Measurements from ENCODE around the gene NXPH4. TPM values are rescaled to one million over a fixed set of nuclear protein-coding genes. Genes with fewer than 3 reads are reported as not detected.
A peak's percentile ranks its signal among the peaks of the same experiment; 100 is the strongest.

NXPH4 gene
- total and polyA plus RNA-seq, 4 donors, result 0.15 to 0.94 (median 0.48) TPM

DNA sequence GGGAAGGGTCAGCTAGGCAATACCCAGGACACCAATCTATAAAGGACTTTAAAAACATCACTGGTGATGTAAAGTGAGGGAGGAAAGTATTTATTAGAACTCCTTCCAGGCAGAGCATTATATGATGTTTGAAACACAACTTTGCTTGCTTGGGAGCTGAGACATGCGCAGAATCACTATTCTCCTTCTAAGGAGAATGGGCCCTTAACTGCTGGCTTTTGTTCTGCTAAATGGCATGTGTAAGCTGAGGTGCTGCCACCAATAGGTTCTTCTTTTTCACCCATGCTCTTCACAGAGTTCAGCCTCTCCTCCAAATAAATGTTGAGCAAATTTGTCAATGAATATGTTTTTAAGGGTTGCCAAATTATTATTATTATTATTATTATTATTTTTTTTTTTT is 30.4 kb downstream of the NXPH4 start:
- ATAC-seq (ENCODE audit: insufficient read depth, low FRiP score) (no peak), DNase-seq (no peak)
- no peaks in the 10 kb centered on the region for H3K9me3 ChIP-seq (ENCODE audit: control insufficient read depth in 4 of 4, insufficient read depth in 3 of 4, low read length in 3 of 4)
- no peak overlapping the region for H3K4me3 ChIP-seq
- peaks cover 2 to 9% (median 4%) of the 10 kb centered on the region in 5 donors for H3K4me1 ChIP-seq (ENCODE audit: control insufficient read depth in 5 of 5, insufficient read depth in 5 of 5, low read length in 5 of 5)
- H3K36me3 ChIP-seq (ENCODE audit: control insufficient read depth in 4 of 4, insufficient read depth in 4 of 4, low read length in 4 of 4), result no peaks in the 10 kb centered on the region
- 98 to 100% methylated on average over 1 of the region's 1 CpG for WGBS, 2 donors
- no peak overlapping the region for H3K27ac ChIP-seq (ENCODE audit: low read depth in 1 of 2, low read length in 1 of 2)
- peaks cover 0 to 25% (median 15%) of the 10 kb centered on the region in 3 donors for H3K27me3 ChIP-seq (ENCODE audit: control insufficient read depth in 3 of 3, insufficient read depth in 3 of 3, low read length in 2 of 3)
- TF ChIP-seq, protein P1, sequence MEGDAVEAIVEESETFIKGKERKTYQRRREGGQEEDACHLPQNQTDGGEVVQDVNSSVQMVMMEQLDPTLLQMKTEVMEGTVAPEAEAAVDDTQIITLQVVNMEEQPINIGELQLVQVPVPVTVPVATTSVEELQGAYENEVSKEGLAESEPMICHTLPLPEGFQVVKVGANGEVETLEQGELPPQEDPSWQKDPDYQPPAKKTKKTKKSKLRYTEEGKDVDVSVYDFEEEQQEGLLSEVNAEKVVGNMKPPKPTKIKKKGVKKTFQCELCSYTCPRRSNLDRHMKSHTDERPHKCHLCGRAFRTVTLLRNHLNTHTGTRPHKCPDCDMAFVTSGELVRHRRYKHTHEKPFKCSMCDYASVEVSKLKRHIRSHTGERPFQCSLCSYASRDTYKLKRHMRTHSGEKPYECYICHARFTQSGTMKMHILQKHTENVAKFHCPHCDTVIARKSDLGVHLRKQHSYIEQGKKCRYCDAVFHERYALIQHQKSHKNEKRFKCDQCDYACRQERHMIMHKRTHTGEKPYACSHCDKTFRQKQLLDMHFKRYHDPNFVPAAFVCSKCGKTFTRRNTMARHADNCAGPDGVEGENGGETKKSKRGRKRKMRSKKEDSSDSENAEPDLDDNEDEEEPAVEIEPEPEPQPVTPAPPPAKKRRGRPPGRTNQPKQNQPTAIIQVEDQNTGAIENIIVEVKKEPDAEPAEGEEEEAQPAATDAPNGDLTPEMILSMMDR (IDR thresholded peaks at IDR 0.05; ENCODE audit: control extremely low read depth, extremely low read depth), result no peak
- H3K9ac ChIP-seq (ENCODE audit: insufficient read depth in 1 of 2, low read length in 2 of 2), result no peak overlapping the region

DNA sequence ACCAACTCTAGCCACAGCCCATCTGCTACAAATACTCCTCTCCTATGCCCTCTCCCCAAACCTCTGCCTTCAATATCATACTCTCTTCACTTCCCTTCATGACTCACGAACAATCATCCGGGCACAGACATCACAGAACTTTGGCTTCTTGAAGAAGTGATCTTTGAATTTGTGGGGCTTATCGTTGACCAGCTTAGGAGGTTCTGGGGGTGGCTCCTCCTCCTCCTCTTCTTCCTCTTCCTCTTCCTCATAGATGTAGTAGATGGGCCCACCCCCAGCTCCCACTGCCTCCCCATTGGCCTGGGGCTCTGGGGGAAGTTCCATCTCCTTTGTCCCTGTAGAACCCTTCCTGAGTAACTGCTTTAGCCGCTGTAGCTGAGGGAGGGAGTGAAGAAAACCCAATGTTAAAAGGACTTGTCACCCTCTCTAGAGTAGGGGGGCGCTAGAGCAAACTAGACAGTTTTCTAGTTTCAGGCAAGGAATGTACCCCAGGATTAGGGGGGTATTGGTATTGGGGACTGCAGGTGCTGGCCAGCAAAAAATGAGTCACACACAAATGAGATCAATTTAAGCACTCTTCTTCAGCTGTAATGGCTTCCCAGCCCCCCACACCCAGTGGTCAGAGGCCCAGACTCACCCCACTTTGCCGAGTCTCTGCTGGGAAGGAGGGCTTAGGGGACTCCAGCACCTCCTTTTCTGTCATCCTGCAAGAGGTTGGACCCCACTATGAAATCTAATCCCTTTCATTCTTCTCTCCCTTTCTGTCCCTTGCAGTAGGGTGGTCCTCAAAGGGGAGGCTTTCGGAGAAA is 32.5 kb downstream of the NXPH4 start:
- Histone ChIP-seq H3K4me1 (ENCODE audit: control insufficient read depth in 5 of 5, insufficient read depth in 5 of 5, low read length in 5 of 5) (no peaks in the 10 kb centered on the region), H3K9me3 (ENCODE audit: control insufficient read depth in 4 of 4, insufficient read depth in 3 of 4, low read length in 3 of 4) (no peaks in the 10 kb centered on the region), H3K27ac (ENCODE audit: low read depth in 1 of 2, low read length in 1 of 2) (no peak overlapping the region), H3K9ac (ENCODE audit: insufficient read depth in 1 of 2, low read length in 2 of 2) (no peak overlapping the region), H3K27me3 (ENCODE audit: control insufficient read depth in 3 of 3, insufficient read depth in 3 of 3, low read length in 2 of 3) (peaks cover 0 to 6% (median 3%) of the 10 kb centered on the region in 3 donors), H3K36me3 (ENCODE audit: control insufficient read depth in 4 of 4, insufficient read depth in 4 of 4, low read length in 4 of 4) (no peaks in the 10 kb centered on the region), H3K4me3 (no peak overlapping the region)
- WGBS, 2 donors, result 54 to 68% methylated on average over 7 of the region's 7 CpGs
- no peak for DNase-seq
- TF ChIP-seq, protein P1 (IDR thresholded peaks at IDR 0.05; ENCODE audit: control extremely low read depth, extremely low read depth), result no peak
- peak; percentile 59 for ATAC-seq (ENCODE audit: insufficient read depth, low FRiP score)

DNA sequence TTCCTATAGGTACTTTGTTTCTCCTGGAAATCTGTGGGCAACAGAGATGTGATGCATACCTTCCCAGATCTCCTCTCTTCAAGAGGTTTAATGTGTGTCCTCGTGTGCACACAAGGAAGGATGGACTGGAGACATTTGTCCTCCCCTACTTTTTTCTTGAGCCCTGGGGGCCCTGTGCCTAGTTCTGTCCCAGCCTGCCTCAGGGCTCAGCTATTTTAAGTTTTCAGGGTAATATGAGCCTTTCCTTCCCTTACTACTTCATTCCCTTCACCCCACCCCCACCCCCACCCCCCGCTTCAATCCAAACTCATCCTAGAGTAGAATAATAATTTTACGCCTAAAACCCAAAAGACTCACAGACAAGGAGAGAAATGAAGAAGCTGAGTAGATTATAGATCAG is 33.9 kb downstream of the NXPH4 start:
- DNase-seq (no peak), ATAC-seq (ENCODE audit: insufficient read depth, low FRiP score) (no peak)
- TF ChIP-seq, protein P1 (IDR thresholded peaks at IDR 0.05; ENCODE audit: control extremely low read depth, extremely low read depth), result no peak
- no peaks in the 10 kb centered on the region for H3K27me3 ChIP-seq (ENCODE audit: control insufficient read depth in 3 of 3, insufficient read depth in 3 of 3, low read length in 2 of 3)
- no peaks in the 10 kb centered on the region for H3K9me3 ChIP-seq (ENCODE audit: control insufficient read depth in 4 of 4, insufficient read depth in 3 of 4, low read length in 3 of 4)
- no peak overlapping the region for H3K9ac ChIP-seq (ENCODE audit: insufficient read depth in 1 of 2, low read length in 2 of 2)
- H3K4me1 ChIP-seq (ENCODE audit: control insufficient read depth in 5 of 5, insufficient read depth in 5 of 5, low read length in 5 of 5), result no peaks in the 10 kb centered on the region
- H3K4me3 ChIP-seq, result no peak overlapping the region
- 78 to 89% methylated on average over 3 of the region's 3 CpGs for WGBS, 2 donors
- no peak overlapping the region for H3K27ac ChIP-seq (ENCODE audit: low read depth in 1 of 2, low read length in 1 of 2)
- H3K36me3 ChIP-seq (ENCODE audit: control insufficient read depth in 4 of 4, insufficient read depth in 4 of 4, low read length in 4 of 4), result peaks cover 0 to 7% (median 0%) of the 10 kb centered on the region in 4 donors
